ENCODE measurements around the gene PROSER1. TPM values are rescaled to one million over a fixed set of nuclear protein-coding genes. Genes with fewer than 3 reads are reported as not detected.
"Not testable (repeated sequence)": the region's sequence is repeated elsewhere in the genome, so short reads cannot be mapped to it uniquely, and the experiment has no call there.

PROSER1 gene
- total RNA-seq = 59.4 and 68.8 TPM in 2 replicates

DNA sequence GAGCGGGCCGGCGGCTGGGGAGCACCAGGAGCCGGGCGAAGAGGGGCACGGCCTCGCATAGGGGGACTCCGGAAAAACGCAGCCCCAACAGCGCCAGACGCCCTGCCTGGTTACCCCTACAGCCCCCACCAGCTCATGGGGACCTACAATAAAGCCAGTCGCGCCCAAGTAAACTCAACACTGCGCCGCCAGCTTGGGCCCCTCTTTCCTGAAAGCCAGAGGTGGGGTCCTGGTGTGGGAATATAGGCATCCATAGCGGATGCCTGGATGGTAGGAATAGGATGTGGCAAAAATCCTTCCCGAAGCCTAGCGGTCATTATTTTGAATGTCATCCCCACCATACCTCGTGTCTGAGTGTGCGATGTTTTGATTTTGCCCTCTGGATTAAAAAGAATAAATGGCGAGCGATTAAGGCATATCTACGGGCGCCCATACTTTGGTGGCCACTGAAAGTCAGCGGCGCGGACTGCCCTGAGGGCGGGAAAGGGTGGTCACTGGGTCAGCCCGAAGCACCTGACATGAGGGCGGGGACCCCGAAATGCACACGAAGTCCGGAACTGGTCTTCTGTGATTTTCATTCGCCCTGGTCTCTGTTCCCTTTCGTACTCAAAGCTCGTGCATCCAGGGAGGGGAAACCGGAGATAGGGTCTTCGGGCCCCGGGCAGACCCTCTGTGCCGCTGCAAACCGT lies at the start of gene PROSER1, which contains the start of gene NHLRC3:
PROSER1 (minus strand) TSS at position 210 of the 689 bp plus-strand sequence. CDS start 847 bp downstream, outside the sequence.
NHLRC3 (plus strand) TSS at position 577 of the 689 bp plus-strand sequence. CDS start 184 bp downstream, outside the sequence.
- intact Hi-C loops (cut with micrococcal nuclease) = loop anchor here (2.0 to 10.0 kb wide), 6 partner anchors 21 to 1983 kb away; partner anchors contain the start of genes COG6, LHFPL6, MRPS31 and SUPT20H

GRCh38 chr13:39086251-39086945 lies 48.5 kb upstream of the PROSER1 start:
- intact Hi-C loops (cut with micrococcal nuclease) = not testable (repeated sequence)

- intact Hi-C loops (cut with micrococcal nuclease) = no loop called here
Measured at GRCh38 chr13:39073983-39074382, 36.1 kb upstream of the PROSER1 start.

GRCh38 chr13:39072842-39073241 lies 35.0 kb upstream of the PROSER1 start:
- intact Hi-C loops (cut with micrococcal nuclease) = no loop called here

- intact Hi-C loops (cut with micrococcal nuclease) = no loop called here
Measured at GRCh38 chr13:39062004-39062403, 24.1 kb upstream of the PROSER1 start.

- intact Hi-C loops (cut with micrococcal nuclease) = loop anchor here (10.0 kb wide), 1 partner anchor 617 kb away; no protein-coding TSS in a partner anchor
Measured at GRCh38 chr13:39058040-39058439, 20.2 kb upstream of the PROSER1 start.

DNA sequence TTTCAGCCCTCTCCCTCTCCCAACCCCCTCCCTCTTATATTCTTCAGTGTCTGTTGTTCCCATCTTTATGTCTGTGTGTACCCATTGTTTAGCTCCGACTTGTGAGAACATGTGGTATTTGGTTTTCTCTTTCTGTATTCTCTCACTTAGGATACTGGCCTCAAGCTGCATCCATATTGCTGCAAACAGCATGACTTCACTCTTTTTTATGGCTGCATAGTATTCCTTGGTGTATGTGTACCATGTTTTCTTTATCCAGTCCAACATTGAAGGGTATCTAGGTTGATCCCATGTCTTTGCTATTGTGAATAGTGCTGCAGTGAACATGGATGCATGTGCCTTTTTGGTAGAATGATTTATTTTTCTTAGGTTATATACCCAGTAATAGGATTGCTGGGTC lies 18.1 kb upstream of the PROSER1 start:
- intact Hi-C loops (cut with micrococcal nuclease) = loop anchor here (10.0 kb wide), 1 partner anchor 619 kb away; no protein-coding TSS in a partner anchor

DNA sequence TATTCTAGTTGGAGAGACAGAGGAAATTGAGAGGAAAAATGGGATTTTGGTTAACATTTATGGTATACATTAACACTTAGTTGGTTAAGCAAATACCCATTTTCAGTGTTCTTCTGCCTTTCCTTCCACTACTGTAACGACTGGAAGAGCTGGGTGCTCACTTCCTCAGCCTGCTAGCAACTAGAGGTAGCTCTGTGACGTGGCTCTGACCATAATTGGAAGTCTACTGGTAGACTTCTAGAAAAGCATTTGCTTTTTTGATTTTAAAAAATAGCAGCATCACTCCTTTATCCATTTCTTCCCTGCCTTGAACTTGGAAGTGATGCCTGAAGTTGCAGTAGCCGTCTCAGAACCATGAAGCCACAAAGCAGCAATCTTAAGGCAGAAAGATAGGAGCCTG lies 16.2 kb upstream of the PROSER1 start:
- intact Hi-C loops (cut with micrococcal nuclease) = loop anchor here (10.0 kb wide), 1 partner anchor 621 kb away; no protein-coding TSS in a partner anchor

GRCh38 chr13:39052944-39053343 lies 15.1 kb upstream of the PROSER1 start:
- intact Hi-C loops (cut with micrococcal nuclease) = loop anchor here (10.0 kb wide), 1 partner anchor 622 kb away; no protein-coding TSS in a partner anchor

DNA sequence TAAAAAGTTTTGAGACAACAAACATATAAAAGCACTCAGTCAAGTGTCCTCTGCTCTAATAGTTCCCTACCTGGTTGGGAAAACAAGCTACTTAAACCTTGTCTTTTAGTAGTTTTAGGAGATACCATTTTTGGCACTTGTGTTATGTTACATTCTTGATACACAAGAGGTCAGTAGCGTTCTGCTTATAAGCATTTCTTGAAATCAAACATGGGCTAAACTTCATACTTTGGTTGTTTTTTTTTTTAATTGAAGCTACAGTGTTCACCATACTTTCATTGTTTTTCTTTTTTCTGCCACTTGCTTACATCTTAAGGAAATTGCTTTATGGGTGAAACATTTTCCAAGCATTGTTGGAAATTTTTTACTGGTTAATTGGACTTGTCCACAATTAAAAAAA lies 13.3 kb upstream of the PROSER1 start:
- intact Hi-C loops (cut with micrococcal nuclease) = loop anchor here (1.0 to 10.0 kb wide), 3 partner anchors 212 to 624 kb away; no protein-coding TSS in a partner anchor

DNA sequence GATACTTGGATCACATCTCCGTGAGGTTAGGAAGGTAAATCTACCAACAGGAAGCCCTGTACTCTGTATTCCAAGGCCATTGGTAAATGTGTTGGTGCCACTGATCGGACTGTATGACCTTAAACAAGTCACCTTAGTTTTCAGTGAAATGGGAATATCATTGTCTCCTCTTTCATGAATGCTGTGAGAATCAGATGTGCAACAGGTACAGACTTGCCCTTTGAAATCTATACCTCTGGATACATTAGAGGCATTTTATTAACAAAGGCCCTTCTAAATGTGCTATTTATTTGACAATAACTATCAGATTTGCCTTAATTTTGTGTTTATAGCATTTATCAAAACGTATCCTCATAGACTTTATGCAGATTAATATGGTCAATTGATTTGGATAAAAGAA lies 11.4 kb upstream of the PROSER1 start:
- intact Hi-C loops (cut with micrococcal nuclease) = no loop called here

GRCh38 chr13:39048806-39049205 lies 10.9 kb upstream of the PROSER1 start:
- intact Hi-C loops (cut with micrococcal nuclease) = no loop called here

DNA sequence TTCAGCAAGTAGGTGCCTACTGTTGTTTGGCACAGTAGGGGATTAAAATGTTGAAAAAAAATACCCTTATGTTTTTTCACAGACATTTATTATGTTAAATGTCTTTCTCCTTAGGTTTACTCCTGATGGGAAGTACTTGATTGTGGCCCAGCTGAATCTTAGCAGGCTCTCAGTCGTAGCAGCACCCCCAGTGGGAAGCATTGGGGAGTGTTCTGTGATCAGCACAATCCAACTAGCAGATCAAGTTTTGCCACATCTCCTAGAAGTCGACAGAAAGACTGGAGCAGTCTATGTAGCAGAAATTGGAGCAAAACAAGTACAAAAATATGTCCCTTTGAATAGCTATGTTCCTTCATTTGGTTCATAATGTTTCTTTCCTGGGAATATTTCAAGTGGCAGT lies 9.7 kb upstream of the PROSER1 start:
- intact Hi-C loops (cut with micrococcal nuclease) = no loop called here

DNA sequence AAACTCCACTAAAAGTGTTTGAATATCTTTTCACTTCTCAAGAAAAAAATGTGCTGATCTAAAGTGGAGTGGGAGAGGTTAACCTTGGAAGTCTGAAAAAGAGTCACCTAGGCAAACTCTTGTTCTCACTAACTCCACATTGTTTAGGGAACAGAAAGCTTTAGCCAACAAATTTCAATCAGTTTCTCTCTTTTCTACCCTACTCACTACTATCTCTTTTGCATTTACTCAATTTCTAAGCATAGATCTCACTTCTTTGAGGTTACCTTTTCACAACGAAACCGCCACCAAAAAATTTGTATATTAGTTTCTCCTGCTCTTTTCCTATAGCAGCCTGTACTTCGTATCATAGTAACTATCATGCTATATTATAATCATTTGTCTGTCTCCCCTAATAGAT lies 6.6 kb upstream of the PROSER1 start:
- intact Hi-C loops (cut with micrococcal nuclease) = no loop called here

DNA sequence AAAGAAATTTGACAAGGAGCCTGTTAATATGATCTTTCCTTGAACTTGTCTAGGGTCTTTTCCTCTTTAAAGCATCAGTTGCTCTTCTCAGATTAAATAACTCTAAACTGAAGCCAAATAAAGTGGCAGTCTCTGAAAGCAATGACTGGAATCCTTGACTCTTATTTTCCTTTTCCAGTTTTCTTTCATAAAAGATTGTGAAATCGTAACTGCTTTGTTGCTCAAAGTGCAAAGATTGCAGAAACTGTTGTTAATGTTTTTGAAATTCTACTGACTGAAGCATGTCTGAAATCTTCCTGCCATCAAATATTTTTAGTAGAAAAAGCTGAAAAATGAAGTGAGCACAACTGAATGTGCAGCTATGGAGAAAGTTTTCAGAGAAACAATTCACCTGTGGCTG lies 2.3 kb upstream of the PROSER1 start:
- intact Hi-C loops (cut with micrococcal nuclease) = no loop called here

- intact Hi-C loops (cut with micrococcal nuclease) = loop anchor here (2.0 to 10.0 kb wide), 5 partner anchors 563 to 1984 kb away; partner anchors contain the start of genes COG6, LHFPL6, MRPS31 and SUPT20H
Measured at GRCh38 chr13:39039041-39039440, 1.2 kb upstream of the PROSER1 start.

GRCh38 chr13:39038569-39039030 lies 711 bp upstream of the PROSER1 start:
- intact Hi-C loops (cut with micrococcal nuclease) = loop anchor here (2.0 to 10.0 kb wide), 5 partner anchors 564 to 1984 kb away; partner anchors contain the start of genes COG6, LHFPL6, MRPS31 and SUPT20H

- intact Hi-C loops (cut with micrococcal nuclease) = loop anchor here (2.0 to 10.0 kb wide), 5 partner anchors 21 to 1983 kb away; partner anchors contain the start of genes COG6, LHFPL6, MRPS31 and SUPT20H
Measured at GRCh38 chr13:39037410-39037879, 444 bp downstream of the PROSER1 start.

- intact Hi-C loops (cut with micrococcal nuclease) = loop anchor here (2.0 to 10.0 kb wide), 5 partner anchors 19 to 1981 kb away; partner anchors contain the start of genes COG6, LHFPL6, MRPS31 and SUPT20H
Measured at GRCh38 chr13:39036212-39036611, 1.7 kb downstream of the PROSER1 start.

GRCh38 chr13:39035799-39036198 lies 2.1 kb downstream of the PROSER1 start:
- intact Hi-C loops (cut with micrococcal nuclease) = loop anchor here (2.0 to 10.0 kb wide), 5 partner anchors 19 to 1981 kb away; partner anchors contain the start of genes COG6, LHFPL6, MRPS31 and SUPT20H

- intact Hi-C loops (cut with micrococcal nuclease) = loop anchor here (5.0 to 10.0 kb wide), 4 partner anchors 567 to 1980 kb away; partner anchors contain the start of genes COG6, LHFPL6, MRPS31 and SUPT20H
Measured at GRCh38 chr13:39035204-39035603, 2.7 kb downstream of the PROSER1 start.

Data from T-helper 2 cell treated with Interferon-gamma antibody and Interleukin-4, amounts not matched to agents 100 ng/mL and 5 ng/mL, for 36 hours (primary cell).